Measurements from ENCODE around the gene ARID5B.
A peak's percentile ranks its signal among the peaks of the same experiment; 100 is the strongest.

Gene ARID5B

GRCh38 chr10:61895898-61896600 lies 5.5 kb upstream of the ARID5B start:
- H3K4me3 ChIP-seq = no peak overlapping the region
- no peak for TF ChIP-seq CTCF (IDR thresholded peaks at IDR 0.05)

GRCh38 chr10:61896854-61897661 lies 4.4 kb upstream of the ARID5B start:
- peak; percentile 53 to 60 for TF ChIP-seq CTCF (IDR thresholded peaks at IDR 0.05)
- no peaks in the 10 kb centered on the region for H3K9me3 ChIP-seq
- H3K27me3 ChIP-seq = no peaks in the 10 kb centered on the region
- intact Hi-C loops (cut with DNase I; ENCODE audit: low total_unique reads) = no loop called here
- no peaks in the 10 kb centered on the region for H3K36me3 ChIP-seq
- H3K4me1 ChIP-seq = peaks cover 0 to 29% (median 8%) of the 10 kb centered on the region in 4 donors
- peak overlapping the region; percentile 35 to 38 for H3K4me3 ChIP-seq
- peak overlapping the region; percentile 21 to 43 for H3K27ac ChIP-seq
- DNase-seq = peak; percentile 52 to 73

More at GRCh38 chr10:61895898-61896600, 5.5 kb upstream of the ARID5B start:
- Histone ChIP-seq H3K4me1 (peaks cover 0 to 29% (median 8%) of the 10 kb centered on the region in 4 donors), H3K27me3 (no peaks in the 10 kb centered on the region), H3K9me3 (no peaks in the 10 kb centered on the region), H3K27ac (no peak overlapping the region), H3K36me3 (no peaks in the 10 kb centered on the region)
- intact Hi-C loops (cut with DNase I; ENCODE audit: low total_unique reads) = no loop called here
- DNase-seq = no peak

- intact Hi-C loops (cut with DNase I; ENCODE audit: low total_unique reads) = no loop called here
- Histone ChIP-seq H3K4me1 (peaks cover 0 to 29% (median 8%) of the 10 kb centered on the region in 4 donors), H3K27me3 (no peaks in the 10 kb centered on the region), H3K4me3 (peak overlapping the region; percentile 35 to 38), H3K9me3 (no peaks in the 10 kb centered on the region), H3K36me3 (no peaks in the 10 kb centered on the region), H3K27ac (peak overlapping the region; percentile 21 to 43)
- DNase-seq = peak in 1 of 2 donors; percentile 51
- peak; percentile 38 to 39 for TF ChIP-seq CTCF (IDR thresholded peaks at IDR 0.05)
Observed at GRCh38 chr10:61897671-61898434, 3.6 kb upstream of the ARID5B start.

- Histone ChIP-seq H3K4me3 (no peak overlapping the region), H3K27me3 (no peaks in the 10 kb centered on the region), H3K27ac (no peak overlapping the region), H3K36me3 (no peaks in the 10 kb centered on the region), H3K4me1 (peaks cover 0 to 29% (median 8%) of the 10 kb centered on the region in 4 donors), H3K9me3 (no peaks in the 10 kb centered on the region)
- DNase-seq = no peak
- intact Hi-C loops (cut with DNase I; ENCODE audit: low total_unique reads) = no loop called here
- no peak for TF ChIP-seq CTCF (IDR thresholded peaks at IDR 0.05)
Observed at GRCh38 chr10:61898435-61898778, 3.1 kb upstream of the ARID5B start.

GRCh38 chr10:61899069-61899531 lies 2.4 kb upstream of the ARID5B start:
- Histone ChIP-seq H3K9me3 (no peaks in the 10 kb centered on the region), H3K27me3 (no peaks in the 10 kb centered on the region), H3K4me3 (no peak overlapping the region), H3K27ac (peak overlapping the region; percentile 54 to 98), H3K36me3 (no peaks in the 10 kb centered on the region), H3K4me1 (peaks cover 0 to 29% (median 8%) of the 10 kb centered on the region in 4 donors)
- no peak for TF ChIP-seq CTCF (IDR thresholded peaks at IDR 0.05)
- DNase-seq = no peak
- intact Hi-C loops (cut with DNase I; ENCODE audit: low total_unique reads) = no loop called here

Measured in tibial artery (tissue), 4 donors.